Cardiac ventricle fibroblast (primary cell): ENCODE data around the gene AKAP17A. TPM values are rescaled to one million over a fixed set of nuclear protein-coding genes. Genes with fewer than 3 reads are reported as not detected.

Experiments
- total RNA-seq: library from RNA; depleted of rRNA; stranded (reverse); fragments of >200 nt; gene quantifications from 2 replicates; pipeline ENCODE4 v1.2.3, GENCODE V29; 2015

Gene AKAP17A, protein sequence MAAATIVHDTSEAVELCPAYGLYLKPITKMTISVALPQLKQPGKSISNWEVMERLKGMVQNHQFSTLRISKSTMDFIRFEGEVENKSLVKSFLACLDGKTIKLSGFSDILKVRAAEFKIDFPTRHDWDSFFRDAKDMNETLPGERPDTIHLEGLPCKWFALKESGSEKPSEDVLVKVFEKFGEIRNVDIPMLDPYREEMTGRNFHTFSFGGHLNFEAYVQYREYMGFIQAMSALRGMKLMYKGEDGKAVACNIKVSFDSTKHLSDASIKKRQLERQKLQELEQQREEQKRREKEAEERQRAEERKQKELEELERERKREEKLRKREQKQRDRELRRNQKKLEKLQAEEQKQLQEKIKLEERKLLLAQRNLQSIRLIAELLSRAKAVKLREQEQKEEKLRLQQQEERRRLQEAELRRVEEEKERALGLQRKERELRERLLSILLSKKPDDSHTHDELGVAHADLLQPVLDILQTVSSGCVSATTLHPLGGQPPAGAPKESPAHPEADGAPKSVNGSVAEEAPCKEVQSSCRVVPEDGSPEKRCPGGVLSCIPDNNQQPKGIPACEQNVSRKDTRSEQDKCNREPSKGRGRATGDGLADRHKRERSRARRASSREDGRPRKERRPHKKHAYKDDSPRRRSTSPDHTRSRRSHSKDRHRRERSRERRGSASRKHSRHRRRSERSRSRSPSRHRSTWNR
- 26.1 and 27.7 TPM in 2 replicates for total RNA-seq

DNA sequence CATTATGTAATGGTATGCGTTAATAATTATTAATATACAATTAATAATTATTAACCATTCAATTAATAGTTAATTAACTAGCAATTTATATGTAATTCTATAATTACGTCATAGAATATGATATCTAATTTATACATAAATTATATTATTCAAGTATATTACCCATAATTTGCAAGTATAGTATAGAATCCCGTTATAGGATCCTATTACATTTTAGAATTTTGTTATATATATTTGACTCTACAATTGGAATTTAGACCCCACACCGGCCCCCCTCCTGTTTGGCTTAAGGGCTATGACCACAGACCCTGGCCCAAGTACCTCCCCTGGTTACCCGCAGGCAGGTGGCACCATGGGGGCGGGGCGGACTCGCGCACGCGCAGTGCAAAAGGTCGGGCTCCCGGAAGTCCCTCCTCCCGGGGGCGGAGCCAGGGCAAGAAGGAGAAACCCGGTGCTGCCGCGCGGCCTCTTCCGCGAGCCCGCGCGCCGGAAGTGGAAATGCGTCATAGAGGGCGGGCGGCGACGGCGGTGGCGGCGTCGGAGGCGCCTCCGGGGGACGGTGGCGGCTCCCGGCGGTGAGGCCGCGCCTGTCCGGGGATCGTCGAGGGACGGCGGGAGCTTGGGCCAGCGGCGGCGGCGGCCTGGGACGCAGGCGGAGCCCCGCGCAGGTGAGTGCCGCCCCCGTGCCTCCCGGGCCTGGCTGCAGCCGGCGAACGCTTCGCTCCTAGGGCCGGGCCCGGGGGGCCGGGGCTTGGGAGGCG is at the start of gene AKAP17A:
Gene AKAP17A, plus strand, starts transcription at position 503 of the 761 bp plus-strand sequence. CDS start 1,859 bp downstream, outside the sequence.

DNA sequence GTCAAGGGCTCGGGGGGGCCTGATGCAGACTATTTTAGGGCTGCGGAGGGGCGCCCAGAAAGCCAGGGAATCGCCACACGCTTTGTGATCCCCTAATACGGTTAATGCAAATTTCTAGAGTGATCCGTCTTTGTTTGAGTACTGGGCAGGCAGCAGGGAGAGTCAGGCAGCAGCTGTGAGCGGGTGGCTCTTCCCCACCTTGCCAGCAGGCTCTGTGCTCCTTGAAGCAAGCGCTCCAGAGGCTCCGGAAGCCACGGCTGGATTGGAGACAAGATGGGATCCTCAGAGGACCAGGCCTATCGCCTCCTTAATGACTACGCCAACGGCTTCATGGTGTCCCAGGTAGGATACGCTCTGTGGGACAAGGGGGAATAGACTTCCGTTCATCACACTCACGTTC is 23.5 kb downstream of the AKAP17A start, which contains the start of gene ASMT:
Gene ASMT, plus strand, starts transcription at position 133 of the 400 bp plus-strand sequence. Its CDS starts 141 bp downstream, at position 274.

Other genes starting within 250 kb of the AKAP17A start
- gene SLC25A6, start 199.5 kb upstream of the AKAP17A start, total RNA-seq, result 365 and 399 TPM in 2 replicates
- 42.0 and 49.2 TPM in 2 replicates for gene ASMTL, start 138.7 kb upstream of the AKAP17A start, total RNA-seq
- not detected in 2 replicates for gene P2RY8, start 54.4 kb upstream of the AKAP17A start, total RNA-seq
- not detected in 2 replicates for gene ASMT, start 23.5 kb downstream of the AKAP17A start, total RNA-seq